Neutrophil (primary cell): ENCODE measurements around the gene ANO1.

Source experiments
- H3K27ac ChIP-seq: fragments of 200-600 bp; sonication (generic); 2 replicates; pipeline ENCODE4 v1.5.1; 2016; ENCODE audit warnings: mild to moderate bottlenecking, moderate library complexity
- H3K27me3 ChIP-seq: fragments of 200-600 bp; sonication (generic); 2 replicates; pipeline ENCODE4 v1.6.0; 2016; ENCODE audit warnings: mild to moderate bottlenecking
- H3K36me3 ChIP-seq: fragments of 200-600 bp; sonication (generic); 2 replicates; pipeline ENCODE4 v1.5.1; 2017
- H3K4me1 ChIP-seq, 2 experiments: fragments of 200-600 bp in 1 of 2; sonication (generic) in 1 of 2; 1 replicate in 1 of 2; 2 replicates in 1 of 2; pipeline versions ENCODE4 v1.5.1 to v1.6.1; 2013 to 2016; ENCODE audit warnings: low read depth in 1 of 2, low read length in 1 of 2, mild to moderate bottlenecking in 1 of 2, moderate library complexity in 1 of 2; ENCODE audit not compliant: control insufficient read depth in 1 of 2, insufficient read depth in 1 of 2
- H3K4me3 ChIP-seq, 2 experiments: fragments of 200-600 bp in 1 of 2; sonication (generic) in 1 of 2; 1 replicate in 1 of 2; 2 replicates in 1 of 2; pipeline ENCODE4 v1.5.1; 2013 to 2016; ENCODE audit warnings: low read depth in 1 of 2, low read length in 1 of 2, mild to moderate bottlenecking in 1 of 2, moderate library complexity in 1 of 2
- H3K9me3 ChIP-seq: fragments of 200-600 bp; sonication (generic); 2 replicates; pipeline ENCODE4 v1.5.1; 2016
- CTCF ChIP-seq: fragments of 200-600 bp; sonication (generic); IDR thresholded peaks from 2 replicates; pipeline ENCODE4 v1.5.1; 2016; ENCODE audit warnings: antibody characterized with exemption

ANO1 gene

DNA sequence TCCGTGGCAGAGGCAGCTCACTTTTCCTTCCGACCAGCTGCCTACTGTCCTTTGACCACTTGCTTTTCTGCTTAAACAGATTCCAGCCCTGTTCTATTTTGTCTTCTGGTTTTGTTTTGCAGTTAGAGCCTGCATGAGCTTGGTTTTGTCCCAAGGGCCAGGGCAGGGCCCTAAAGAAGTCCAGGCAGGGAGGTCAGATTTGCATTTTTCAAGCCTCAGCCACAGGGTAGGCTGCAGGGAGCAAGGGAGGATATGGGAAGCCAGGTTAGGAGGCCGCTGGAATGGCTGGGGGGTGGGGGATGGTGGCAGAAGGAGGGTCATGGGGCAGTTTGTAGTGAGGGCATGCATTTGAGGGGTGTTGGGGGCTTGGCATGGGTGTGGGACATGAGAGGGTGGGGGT, 148.1 kb downstream of the ANO1 start:
- H3K27me3 ChIP-seq, result no peaks in the 10 kb centered on the region
- no peak overlapping the region for H3K27ac ChIP-seq
- TF ChIP-seq CTCF, result no peak
- H3K9me3 ChIP-seq, result no peaks in the 10 kb centered on the region
- no peak overlapping the region for H3K4me3 ChIP-seq
- H3K4me1 ChIP-seq, result peaks cover 40 to 43% of the 10 kb centered on the region in 2 experiments
- no peaks in the 10 kb centered on the region for H3K36me3 ChIP-seq

DNA sequence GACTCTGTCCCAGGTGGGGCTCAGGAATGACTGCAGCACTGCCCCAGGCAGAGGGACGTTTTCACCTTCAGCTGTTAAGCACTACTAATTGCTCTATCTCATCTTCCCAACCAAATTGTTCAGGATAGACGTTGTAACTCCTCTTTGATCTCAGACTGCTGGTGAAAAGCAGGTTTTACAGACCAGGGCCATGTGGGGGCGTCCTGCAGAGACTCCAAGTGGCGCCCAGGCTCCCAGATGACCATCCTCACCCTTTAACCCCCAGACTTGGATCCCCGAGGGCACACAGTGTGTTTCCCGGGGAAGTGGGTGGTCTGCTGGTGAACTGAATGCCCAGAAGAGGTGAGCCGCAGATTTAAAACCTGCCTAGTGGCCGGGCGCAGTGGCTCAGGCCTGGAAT, 148.8 kb downstream of the ANO1 start:
- no peak for TF ChIP-seq CTCF
- Histone ChIP-seq H3K4me1 (peaks cover 33 to 35% of the 10 kb centered on the region in 2 experiments), H3K4me3 (no peak overlapping the region), H3K27ac (no peak overlapping the region), H3K27me3 (no peaks in the 10 kb centered on the region), H3K9me3 (no peaks in the 10 kb centered on the region), H3K36me3 (no peaks in the 10 kb centered on the region)

- Histone ChIP-seq H3K9me3 (no peaks in the 10 kb centered on the region), H3K4me1 (peaks cover 26 to 32% of the 10 kb centered on the region in 2 experiments), H3K4me3 (no peak overlapping the region), H3K36me3 (no peaks in the 10 kb centered on the region), H3K27ac (no peak overlapping the region), H3K27me3 (peaks cover 8% of the 10 kb centered on the region)
- TF ChIP-seq CTCF, result no peak
These were observed 151.6 kb downstream of the ANO1 start for GRCh38 chr11:70229737-70230136.

DNA sequence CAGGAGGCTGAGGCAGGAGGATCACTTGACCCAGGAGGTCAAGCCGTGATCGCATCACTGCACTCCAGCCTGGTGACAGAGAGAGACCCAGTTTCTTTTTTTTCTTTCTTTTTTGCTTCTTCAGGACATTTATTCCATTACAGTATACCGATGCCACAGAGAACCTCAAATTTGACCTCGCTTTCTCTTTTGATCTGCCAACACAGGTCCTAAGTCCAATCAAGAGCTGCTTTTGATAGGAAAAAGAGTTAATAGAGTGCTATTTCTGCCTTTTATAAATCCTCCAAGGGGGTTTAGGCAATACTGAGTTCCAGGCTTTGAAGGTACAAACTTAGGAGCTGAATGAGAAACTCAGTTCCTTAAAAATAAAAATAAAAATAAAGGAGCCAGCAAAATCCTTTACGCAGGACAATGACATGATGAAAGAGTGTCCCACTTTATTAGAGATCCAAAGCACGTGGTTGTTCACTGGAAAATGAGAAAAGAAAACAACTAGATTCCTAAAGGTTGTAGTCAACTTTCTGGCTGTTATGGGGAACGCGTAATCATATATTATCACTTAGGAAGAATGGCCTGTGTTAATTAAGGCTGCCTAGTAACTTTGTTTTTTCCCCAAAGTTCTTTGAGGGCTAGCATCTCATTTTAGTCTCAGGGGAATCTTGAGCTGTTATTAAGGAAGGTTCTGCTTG, 152.2 kb downstream of the ANO1 start:
- TF ChIP-seq CTCF, result no peak
- H3K27me3 ChIP-seq, result peaks cover 8% of the 10 kb centered on the region
- peaks cover 26 to 32% of the 10 kb centered on the region in 2 experiments for H3K4me1 ChIP-seq
- H3K9me3 ChIP-seq, result no peaks in the 10 kb centered on the region
- no peak overlapping the region for H3K27ac ChIP-seq
- H3K36me3 ChIP-seq, result no peaks in the 10 kb centered on the region
- no peak overlapping the region for H3K4me3 ChIP-seq

DNA sequence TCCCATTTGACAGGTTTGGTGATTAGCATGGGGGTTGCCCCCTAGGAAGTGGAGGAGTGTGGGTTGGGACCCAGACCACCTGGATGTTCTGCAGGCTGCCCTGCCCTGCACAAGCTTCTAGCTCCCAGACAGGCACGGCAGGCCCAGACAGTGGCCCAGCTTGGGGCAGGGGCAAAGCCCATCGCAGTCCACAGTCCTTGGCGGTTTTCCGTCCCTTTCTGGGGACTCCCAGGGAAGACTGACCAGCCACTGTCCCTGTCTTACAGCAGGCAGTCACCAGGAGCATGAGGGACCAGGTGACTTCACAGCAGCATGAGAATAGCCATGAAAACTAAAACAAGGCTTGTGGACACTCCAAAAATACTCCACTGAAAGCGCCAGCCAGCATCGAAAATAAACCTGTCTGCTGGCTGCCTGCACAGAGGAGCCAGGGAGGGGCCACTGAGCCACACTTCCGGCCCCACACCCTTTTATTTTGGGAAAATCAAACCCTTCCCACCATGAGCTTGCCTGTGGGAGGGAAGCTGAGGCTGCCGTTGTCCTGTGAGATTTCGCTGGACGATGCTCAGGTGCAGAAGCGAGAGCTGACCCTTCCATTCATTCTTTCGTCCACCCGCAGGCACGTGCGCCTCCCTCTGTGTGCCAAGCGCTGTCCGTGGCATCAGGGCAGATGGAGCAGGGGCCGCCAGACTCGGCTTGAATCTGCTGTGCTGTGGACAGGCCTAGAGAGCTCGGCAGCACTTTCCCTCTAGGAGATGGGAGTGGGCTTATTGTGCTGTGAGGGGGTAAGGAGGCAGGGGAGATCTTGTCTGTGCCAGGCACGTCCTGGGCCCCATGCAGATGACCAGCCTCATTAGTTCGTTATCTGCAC, 153.0 kb downstream of the ANO1 start:
- Histone ChIP-seq H3K4me1 (peaks cover 26 to 32% of the 10 kb centered on the region in 2 experiments), H3K27me3 (peaks cover 8% of the 10 kb centered on the region), H3K27ac (no peak overlapping the region), H3K36me3 (no peaks in the 10 kb centered on the region), H3K4me3 (no peak overlapping the region), H3K9me3 (no peaks in the 10 kb centered on the region)
- no peak for TF ChIP-seq CTCF
